IMR-90 (cell line): Measurements from ENCODE around the gene C8A. TPM values are rescaled to one million over a fixed set of nuclear protein-coding genes. Genes with fewer than 3 reads are reported as not detected.

Source experiments
- ATAC-seq: fragments of 200-7000 bp; cut with Tn5 transposase; 2 replicates; pipeline ENCODE4 v1.9.1; 2020; ENCODE audit warnings: low read depth, mild to moderate bottlenecking, moderate library complexity
- BruUV-seq: library from RNA; stranded (reverse); fragments of 400-500 nt; replicated peaks from 2 replicates; lab custom pipeline; 2021; lab: Mats Ljungman, UMichigan
- CTCF ChIA-PET: fragments of 300-600 bp; formaldehyde crosslinking; extraction: SDS; loops from one replicate; lab custom pipeline; 2021; ENCODE audit warnings: antibody characterized with exemption; lab: Yijun Ruan, JAX
- POLR2A ChIA-PET: fragments of 300-600 bp; sonication (Branson Sonifier 250); formaldehyde crosslinking; loops from one replicate; lab custom pipeline; 2022; ENCODE audit warnings: antibody characterized with exemption; ENCODE audit not compliant: unreplicated experiment; lab: Charles Lee
- DNase-seq: peaks from one replicate; pipeline ENCODE4 v3.0.0; 2013
- H2AFZ ChIP-seq: replicated peaks from 2 replicates; pipeline ENCODE3; 2013; ENCODE audit warnings: low read length, mild to moderate bottlenecking; ENCODE audit not compliant: poor library complexity
- H2AK5ac ChIP-seq: 2 replicates; pipeline ENCODE4 v1.6.1; 2013; ENCODE audit warnings: low read depth, low read length, inconsistent platforms
- H2AK9ac ChIP-seq: replicated peaks from 2 replicates; pipeline ENCODE3; 2013; ENCODE audit warnings: mild to moderate bottlenecking, low read depth, low read length, moderate library complexity; ENCODE audit not compliant: poor library complexity
- H2BK120ac ChIP-seq: 2 replicates; pipeline ENCODE4 v1.6.1; 2013; ENCODE audit warnings: low read depth, low read length, inconsistent platforms
- H2BK15ac ChIP-seq: 3 replicates; pipeline ENCODE4 v1.6.1; 2013; ENCODE audit warnings: low read depth, low read length, inconsistent platforms
- H2BK20ac ChIP-seq: 2 replicates; pipeline ENCODE4 v1.6.1; 2013; ENCODE audit warnings: low read depth, mild to moderate bottlenecking, inconsistent platforms, low read length, moderate library complexity
- H2BK5ac ChIP-seq: 2 replicates; pipeline ENCODE4 v1.6.1; 2013; ENCODE audit warnings: mild to moderate bottlenecking, low read depth, low read length, inconsistent platforms; ENCODE audit not compliant: poor library complexity, severe bottlenecking
- H3K14ac ChIP-seq: replicated peaks from 2 replicates; pipeline ENCODE4 v1.6.1; 2013; ENCODE audit warnings: low read depth, low read length, inconsistent platforms
- H3K18ac ChIP-seq: 2 replicates; pipeline ENCODE4 v1.6.1; 2013; ENCODE audit warnings: low read depth, low read length, control low read depth
- H3K23ac ChIP-seq: 2 replicates; pipeline ENCODE4 v1.6.1; 2013; ENCODE audit warnings: low read depth, low read length, inconsistent platforms
- H3K27ac ChIP-seq: 2 replicates; pipeline ENCODE4 v1.5.1; 2013; ENCODE audit warnings: mild to moderate bottlenecking, control low read depth, low read length; ENCODE audit not compliant: insufficient read depth
- H3K27me3 ChIP-seq: 2 replicates; pipeline ENCODE4 v1.6.1; 2013; ENCODE audit warnings: low read length; ENCODE audit not compliant: control insufficient read depth, insufficient read depth
- H3K36me3 ChIP-seq: 2 replicates; pipeline ENCODE4 v1.6.1; 2013; ENCODE audit warnings: low read length, mixed read lengths; ENCODE audit not compliant: control insufficient read depth, insufficient read depth
- H3K4ac ChIP-seq: 2 replicates; pipeline ENCODE4 v1.6.1; 2013; ENCODE audit warnings: low read depth, low read length, inconsistent platforms
- H3K4me1 ChIP-seq: 2 replicates; pipeline ENCODE4 v1.6.1; 2013; ENCODE audit warnings: low read length, mixed read lengths; ENCODE audit not compliant: control insufficient read depth, insufficient read depth
- H3K4me2 ChIP-seq: 2 replicates; pipeline ENCODE4 v1.6.1; 2013; ENCODE audit warnings: low read depth, mild to moderate bottlenecking, control low read depth, low read length, moderate library complexity
- H3K4me3 ChIP-seq: 2 replicates; pipeline ENCODE4 v1.5.1; 2013; ENCODE audit warnings: low read depth, mild to moderate bottlenecking, control low read depth, low read length, moderate library complexity; ENCODE audit not compliant: insufficient read depth
- H3K56ac ChIP-seq: 2 replicates; pipeline ENCODE4 v1.6.1; 2013; ENCODE audit warnings: low read length, inconsistent platforms; ENCODE audit not compliant: insufficient read depth; ENCODE audit errors: extremely low read depth
- H3K79me1 ChIP-seq, 2 experiments: 2 replicates each; pipeline ENCODE4 v1.6.1; 2013; ENCODE audit warnings: low read length in 2 of 2, inconsistent platforms in 1 of 2, low read depth in 1 of 2
- H3K9ac ChIP-seq: 2 replicates; pipeline ENCODE4 v1.6.1; 2013; ENCODE audit warnings: low read depth, low read length, control low read depth
- H3K9me1 ChIP-seq: 2 replicates; pipeline ENCODE4 v1.6.1; 2013; ENCODE audit warnings: low read length, inconsistent platforms; ENCODE audit not compliant: insufficient read depth
- H3K9me3 ChIP-seq: 2 replicates; pipeline ENCODE4 v1.6.1; 2013; ENCODE audit warnings: low read length; ENCODE audit not compliant: control insufficient read depth, insufficient read depth
- H4K20me1 ChIP-seq: 2 replicates; pipeline ENCODE4 v1.6.1; 2013; ENCODE audit warnings: low read length, inconsistent platforms; ENCODE audit not compliant: insufficient read depth
- H4K5ac ChIP-seq: 2 replicates; pipeline ENCODE4 v1.6.1; 2013; ENCODE audit warnings: mild to moderate bottlenecking, low read depth, low read length, control low read depth
- H4K8ac ChIP-seq, 2 experiments: 2 replicates each; pipeline ENCODE4 v1.6.1; 2013; ENCODE audit warnings: low read depth in 2 of 2, low read length in 2 of 2, control low read depth in 1 of 2, inconsistent platforms in 1 of 2
- H4K91ac ChIP-seq: 2 replicates; pipeline ENCODE4 v1.6.1; 2013; ENCODE audit warnings: low read depth, low read length, inconsistent platforms; ENCODE audit not compliant: insufficient read depth
- BHLHE40 ChIP-seq: fragments of 150-350 bp; IDR thresholded peaks from 2 replicates; pipeline ENCODE4 v1.6.1; 2016; ENCODE audit warnings: mild to moderate bottlenecking, low read depth, low read length
- CHD1 ChIP-seq: IDR thresholded peaks from 2 replicates; pipeline ENCODE4 v1.6.1; 2012; ENCODE audit warnings: low read depth, low read length, improper control_type of control experiment
- CTCF ChIP-seq: conservative IDR thresholded peaks from 2 replicates; pipeline ENCODE4 v1.5.1; 2012; ENCODE audit warnings: mild to moderate bottlenecking, low read depth, low read length, improper control_type of control experiment
- FOS ChIP-seq: fragments of 150-350 bp; IDR thresholded peaks from 2 replicates; pipeline ENCODE4 v1.6.1; 2016; ENCODE audit warnings: low read depth, low read length
- MAFK ChIP-seq: IDR thresholded peaks from 2 replicates; pipeline ENCODE4 v1.6.1; 2012; ENCODE audit warnings: low read depth, low read length, improper control_type of control experiment
- MAZ ChIP-seq: IDR thresholded peaks from 2 replicates; pipeline ENCODE4 v1.6.1; 2012; ENCODE audit warnings: low read depth, mild to moderate bottlenecking, low read length, improper control_type of control experiment, moderate library complexity, borderline replicate concordance
- MXI1 ChIP-seq: IDR thresholded peaks from 2 replicates; pipeline ENCODE4 v1.6.1; 2012; ENCODE audit warnings: low read depth, mild to moderate bottlenecking, low read length, moderate library complexity, borderline replicate concordance
- NFE2L2 ChIP-seq: fragments of 150-350 bp; IDR thresholded peaks from 2 replicates; pipeline ENCODE4 v1.6.1; 2016; ENCODE audit warnings: low read depth, mild to moderate bottlenecking, low read length
- POLR2A ChIP-seq: IDR thresholded peaks from 2 replicates; pipeline ENCODE4 v1.6.1; 2012; ENCODE audit warnings: mild to moderate bottlenecking, low read depth, low read length
- RAD21 ChIP-seq: IDR thresholded peaks from 2 replicates; pipeline ENCODE4 v1.6.1; 2012; ENCODE audit warnings: low read length, improper control_type of control experiment
- RCOR1 ChIP-seq: IDR thresholded peaks from 2 replicates; pipeline ENCODE4 v1.6.1; 2012; ENCODE audit warnings: mild to moderate bottlenecking, low read length, improper control_type of control experiment; ENCODE audit not compliant: insufficient replicate concordance
- RFX5 ChIP-seq: IDR thresholded peaks from 2 replicates; pipeline ENCODE4 v1.8.0; 2012; ENCODE audit warnings: low read depth, mild to moderate bottlenecking, low read length, moderate library complexity
- SMC3 ChIP-seq: fragments of 150-350 bp; IDR thresholded peaks from 2 replicates; pipeline ENCODE4 v1.6.1; 2016; ENCODE audit warnings: low read depth, mild to moderate bottlenecking, antibody characterized with exemption, low read length, moderate library complexity
- WGBS, 2 experiments: methylation state at CpG; one replicate each; pipeline versions ENCODE4 v1.1.5 to v1.1.7; 2013; ENCODE audit warnings: missing lambda C conversion rate in 2 of 2; ENCODE audit not compliant: insufficient read length in 1 of 2; ENCODE audit errors: extremely low coverage in 2 of 2; 5-methylcytosine and 5-hydroxymethylcytosine counted together
- dilution Hi-C: fragments of 300-500 bp; cut with HindIII; formaldehyde crosslinking; loops from one replicate; pipeline ENCODE4 v1.14.3; 2018; ENCODE audit warnings: low sequenced_read_pairs; ENCODE audit not compliant: unreplicated experiment
- in situ Hi-C: fragments of 300-500 bp; cut with MboI; formaldehyde crosslinking; loops from 3 replicates; pipeline ENCODE4 v1.14.3; 2019; ENCODE audit warnings: low sequenced_read_pairs, inconsistent platforms, mixed read lengths
- intact Hi-C: fragments of 100-400 bp; cut with micrococcal nuclease; formaldehyde crosslinking; loops from 2 replicates; pipeline ENCODE4 v1.10.0; 2022
- polyA plus RNA-seq, 3 experiments: library from polyadenylated mRNA; depleted of rRNA; stranded (reverse); fragments of >200 nt; gene quantifications; 2 replicates each; pipeline ENCODE4 v1.2.3, GENCODE V29; 2012; ENCODE audit warnings: low replicate concordance in 1 of 3
- total RNA-seq: library from RNA; depleted of rRNA; stranded (reverse); fragments of >200 nt; gene quantifications from 2 replicates; pipeline ENCODE4 v1.2.3, GENCODE V29; 2012
- TF ChIP-seq, protein P1 (sequence below): fragments of 150-350 bp; IDR thresholded peaks from 2 replicates; pipeline ENCODE4 v1.6.1; 2017; ENCODE audit warnings: mild to moderate bottlenecking, antibody characterized with exemption, low read length, low read depth

The C8A gene
- total and polyA plus RNA-seq, 2 of the 4 experiments (the other 2 are of a cell fraction): not detected

DNA sequence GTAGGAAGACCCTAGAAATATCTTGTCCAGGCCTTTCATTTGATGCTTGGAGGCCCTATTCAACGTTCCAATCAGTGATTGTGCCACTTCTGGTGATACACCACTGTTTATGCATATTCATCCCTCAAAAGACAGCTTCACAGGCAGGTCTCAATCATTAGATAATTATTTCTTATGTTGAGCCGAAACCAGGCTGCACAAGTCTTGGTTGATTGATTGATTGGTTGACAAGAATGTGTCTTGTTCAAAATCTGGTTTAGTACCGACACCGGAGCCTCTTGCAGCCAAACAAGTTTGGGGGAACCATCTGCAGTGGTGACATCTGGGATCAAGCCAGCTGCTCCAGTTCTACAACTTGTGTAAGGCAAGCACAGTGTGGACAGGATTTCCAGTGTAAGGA is 20.1 kb downstream of the C8A start:
- WGBS, 2 experiments: 80% methylated on average over 1 of the region's 4 CpGs; no CpG with 5 or more reads in 1 of the 2 experiments
- POLR2A ChIA-PET: no interaction called here

More for the DNA sequence above, 20.1 kb downstream of the C8A start:
- H3K9me3 ChIP-seq: no peaks in the 10 kb centered on the region
- no peak overlapping the region for H4K8ac ChIP-seq
- no peak overlapping the region for H4K5ac ChIP-seq
- H3K56ac ChIP-seq: no peak overlapping the region
- H3K27me3 ChIP-seq: no peaks in the 10 kb centered on the region
- H3K36me3 ChIP-seq: no peaks in the 10 kb centered on the region
- H2BK20ac ChIP-seq: no peak overlapping the region
- DNase-seq (no peak), ATAC-seq (no peak)
- peaks cover 4% of the 10 kb centered on the region; the same call in 1 of the 2 replicates for H3K9me1 ChIP-seq
- no peak overlapping the region for H2AFZ ChIP-seq
- H3K14ac ChIP-seq: no peak overlapping the region
- H3K9ac ChIP-seq: no peak overlapping the region
- CTCF ChIA-PET: no interaction called here
- no peak overlapping the region for H3K4ac ChIP-seq
- H3K4me2 ChIP-seq: no peak overlapping the region
- H2BK120ac ChIP-seq: no peak overlapping the region
- H2BK15ac ChIP-seq: no peak overlapping the region
- H3K79me1 ChIP-seq: no peaks in the 10 kb centered on the region
- H2AK9ac ChIP-seq: no peak overlapping the region
- intact Hi-C loops: no loop called here
- no peak overlapping the region for H3K23ac ChIP-seq
- dilution Hi-C loops: no loop called here
- H2AK5ac ChIP-seq: no peak overlapping the region; the same call in 1 of the 2 replicates
- TF ChIP-seq RCOR1 (no peak), RAD21 (no peak), CTCF (no peak), SMC3 (no peak), CHD1 (no peak), POLR2A (no peak), RFX5 (no peak), FOS (no peak), MXI1 (no peak), BHLHE40 (no peak), MAZ (no peak), MAFK (no peak), NFE2L2 (no peak)
- TF ChIP-seq, protein P1, sequence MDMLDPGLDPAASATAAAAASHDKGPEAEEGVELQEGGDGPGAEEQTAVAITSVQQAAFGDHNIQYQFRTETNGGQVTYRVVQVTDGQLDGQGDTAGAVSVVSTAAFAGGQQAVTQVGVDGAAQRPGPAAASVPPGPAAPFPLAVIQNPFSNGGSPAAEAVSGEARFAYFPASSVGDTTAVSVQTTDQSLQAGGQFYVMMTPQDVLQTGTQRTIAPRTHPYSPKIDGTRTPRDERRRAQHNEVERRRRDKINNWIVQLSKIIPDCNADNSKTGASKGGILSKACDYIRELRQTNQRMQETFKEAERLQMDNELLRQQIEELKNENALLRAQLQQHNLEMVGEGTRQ: no peak
- no peak overlapping the region for H3K27ac ChIP-seq
- H3K4me1 ChIP-seq: peaks cover 5% of the 10 kb centered on the region; the same call in 1 of the 2 replicates
- no peak overlapping the region for H2BK5ac ChIP-seq
- BruUV-seq: no TSS peak
- no peak overlapping the region for H3K18ac ChIP-seq
- H4K20me1 ChIP-seq: no peaks in the 10 kb centered on the region
- in situ Hi-C loops: no loop called here
- no peak overlapping the region for H3K4me3 ChIP-seq
- no peak overlapping the region for H4K91ac ChIP-seq
